GDM1 (cell line): ENCODE data around the gene GAPT.
A peak's percentile ranks its signal among the peaks of the same experiment; 100 is the strongest.
"Not testable (repeated sequence)": the region's sequence is repeated elsewhere in the genome, so short reads cannot be mapped to it uniquely, and the experiment has no call there.

Experiments used
- DNase-seq: peaks from one replicate; lab custom pipeline; 2025; lab: John Stamatoyannopoulos, UW

The GAPT gene

DNA sequence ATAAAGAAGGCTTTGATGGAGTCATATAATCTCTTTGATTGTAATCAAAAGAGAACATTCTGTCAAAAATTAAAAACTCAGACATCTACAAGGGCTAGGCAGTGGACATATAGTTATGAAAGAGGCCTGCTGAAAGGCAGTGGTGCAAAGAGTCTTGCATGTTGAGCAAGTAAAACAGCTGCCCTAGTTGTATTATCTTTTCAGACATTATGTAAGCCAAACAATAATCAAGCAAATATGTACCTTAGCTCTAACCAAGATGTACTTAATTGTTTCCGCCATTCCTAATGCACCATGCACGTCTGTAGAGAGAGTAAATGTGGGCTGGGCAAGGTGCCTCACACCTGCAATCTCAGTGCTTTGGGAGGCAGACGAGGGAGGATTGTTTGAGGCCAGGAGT is 14.3 kb downstream of the GAPT start:
- DNase-seq, result no peak

DNA sequence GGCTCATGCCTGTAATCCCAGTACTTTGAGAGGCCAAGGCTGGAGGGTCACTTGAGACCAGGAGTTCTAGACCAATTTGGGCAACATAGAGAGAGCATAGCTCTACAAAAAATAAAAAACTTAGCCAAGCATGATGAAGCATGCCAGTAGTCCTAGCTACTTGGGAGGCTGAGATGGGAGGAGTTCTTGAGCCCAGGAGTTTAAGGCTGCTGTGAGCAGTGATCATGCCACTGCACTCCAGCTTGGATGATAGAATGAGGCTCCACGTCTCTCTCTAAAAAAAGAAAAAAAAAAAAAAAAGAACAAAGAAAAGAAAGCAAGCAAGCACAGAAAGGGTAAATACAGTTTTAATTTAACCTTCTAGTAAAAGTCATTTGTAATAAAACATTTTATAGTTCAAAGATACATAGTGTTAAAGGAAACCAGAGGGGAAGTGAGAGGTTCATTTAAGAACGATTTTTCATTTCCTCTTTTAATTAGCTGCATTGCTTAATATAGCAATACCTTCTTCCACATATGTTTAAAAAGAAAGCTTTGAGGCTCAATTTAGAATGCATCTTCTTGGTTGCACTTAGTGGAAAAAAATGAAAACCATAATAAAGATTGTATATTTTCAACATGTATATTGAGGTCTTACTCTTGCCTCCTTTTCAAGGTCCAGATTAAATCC is 14.9 kb downstream of the GAPT start:
- DNase-seq, result no peak

DNA sequence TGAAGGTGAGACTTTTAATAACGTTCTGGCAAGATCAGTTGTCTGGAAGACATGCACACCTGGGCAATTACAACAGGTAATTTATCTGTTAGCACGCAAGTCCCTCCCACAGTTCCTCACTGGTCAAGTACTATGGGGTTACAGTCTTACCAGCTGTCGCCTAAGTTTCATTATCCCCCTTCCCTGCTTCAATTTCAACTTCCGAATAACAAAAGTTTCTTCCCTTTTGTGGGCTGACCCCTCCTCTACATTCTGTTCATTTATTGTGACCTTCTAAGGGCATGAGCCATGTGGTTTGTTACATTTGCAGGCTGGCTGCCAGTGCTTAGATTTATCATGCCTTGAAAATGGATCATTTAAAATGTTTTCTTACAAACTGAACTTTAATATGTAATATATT is 16.5 kb downstream of the GAPT start:
- no peak for DNase-seq

DNA sequence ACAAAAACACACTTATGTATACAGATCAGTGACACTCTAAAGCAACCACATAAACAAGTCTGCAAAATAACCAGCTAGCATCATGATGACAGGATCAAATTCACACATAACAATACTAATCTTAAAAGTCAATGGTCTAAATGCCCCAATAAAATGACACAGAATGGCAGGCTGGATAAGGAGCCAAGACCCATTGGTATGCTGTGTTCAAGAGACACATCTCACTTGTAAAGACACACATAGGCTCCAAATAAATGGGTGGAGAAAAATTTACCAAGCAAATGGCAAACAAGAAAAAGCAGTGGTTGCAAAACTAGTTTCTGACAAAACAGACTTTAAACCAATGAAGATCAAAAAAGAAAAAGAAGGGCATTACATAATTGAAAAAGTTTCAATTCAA is 26.0 kb downstream of the GAPT start:
- no peak for DNase-seq

DNA sequence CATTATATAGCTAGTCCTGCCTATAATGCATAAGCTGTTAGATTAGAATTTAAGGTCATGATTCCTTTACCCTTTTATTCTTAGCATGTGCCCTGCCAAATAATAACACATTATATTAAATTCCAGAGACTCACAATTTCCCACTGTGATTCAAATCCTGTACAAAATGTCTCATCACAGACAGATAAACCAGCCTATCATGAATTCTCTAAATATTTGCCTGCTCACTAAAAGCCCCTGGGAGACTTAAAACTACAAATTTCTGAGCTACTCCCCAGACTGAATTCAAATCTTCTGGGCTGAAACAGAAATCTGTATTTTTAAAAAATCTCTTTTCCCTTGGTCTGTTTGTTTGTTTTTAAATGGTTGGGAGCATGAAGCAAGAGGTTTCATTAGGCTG is 32.7 kb downstream of the GAPT start:
- no peak for DNase-seq

DNA sequence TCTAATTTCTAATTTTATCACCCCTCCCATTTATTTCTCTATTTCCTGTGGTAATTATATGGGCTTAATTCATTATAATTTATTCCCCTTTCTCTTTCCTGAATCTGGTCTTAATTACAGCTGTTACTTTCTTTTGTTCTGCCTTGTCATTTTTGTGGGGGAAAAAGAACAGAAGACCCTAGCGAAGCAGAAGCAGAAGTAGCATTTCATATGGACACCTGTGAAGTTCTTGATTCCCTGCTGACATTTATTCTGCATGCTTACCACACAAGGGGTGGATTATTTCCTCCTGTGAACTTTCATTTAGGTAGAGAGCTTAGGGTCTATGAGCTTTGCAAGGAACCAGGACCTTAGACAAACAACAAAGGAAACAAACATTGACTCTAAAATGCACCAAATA is 33.3 kb downstream of the GAPT start:
- DNase-seq, result no peak

DNA sequence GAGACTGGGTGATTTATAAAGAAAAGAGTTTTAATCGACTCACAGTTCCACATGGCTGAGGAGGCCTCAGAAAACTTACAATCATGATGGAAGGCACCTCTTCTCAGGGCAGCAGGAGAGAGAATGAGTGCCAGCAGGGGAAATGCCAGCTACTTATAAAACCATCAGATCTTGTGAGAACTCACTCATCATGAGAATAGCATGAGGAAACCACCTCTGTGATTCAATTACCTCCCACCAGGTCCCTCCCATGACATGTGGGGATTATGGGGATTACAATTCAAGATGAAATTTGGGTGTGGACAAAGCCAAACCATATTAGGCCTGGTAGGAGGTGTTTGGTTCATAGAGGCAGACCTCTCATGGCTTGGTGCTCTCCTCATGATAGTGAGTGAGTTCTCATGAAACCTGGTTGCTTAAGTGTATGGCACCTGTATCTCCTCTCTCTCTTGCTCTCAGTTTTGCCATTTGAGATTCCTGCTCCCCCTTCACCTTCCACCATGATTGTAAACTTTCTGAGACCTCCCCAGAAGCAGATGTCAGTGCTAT is 39.8 kb downstream of the GAPT start:
- no peak for DNase-seq

DNA sequence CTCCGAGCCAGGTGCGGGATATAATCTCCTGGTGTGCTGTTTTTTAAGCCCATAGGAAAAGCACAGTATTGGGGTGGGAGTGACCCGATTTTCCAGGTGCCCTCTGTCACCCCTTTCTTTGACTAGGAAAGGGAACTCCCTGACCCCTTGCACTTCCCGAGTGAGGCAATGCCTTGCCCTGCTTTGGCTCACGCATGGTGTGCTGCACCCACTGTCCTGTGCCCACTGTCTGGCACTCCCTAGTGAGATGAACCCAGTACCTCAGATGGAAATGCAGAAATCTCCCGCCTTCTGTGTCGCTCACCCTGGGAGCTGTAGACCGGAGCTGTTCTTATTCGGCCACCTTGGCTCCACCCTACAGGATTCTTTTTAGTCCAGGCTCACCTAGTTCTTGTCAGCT is 50.7 kb downstream of the GAPT start:
- DNase-seq, result not testable (repeated sequence)

DNA sequence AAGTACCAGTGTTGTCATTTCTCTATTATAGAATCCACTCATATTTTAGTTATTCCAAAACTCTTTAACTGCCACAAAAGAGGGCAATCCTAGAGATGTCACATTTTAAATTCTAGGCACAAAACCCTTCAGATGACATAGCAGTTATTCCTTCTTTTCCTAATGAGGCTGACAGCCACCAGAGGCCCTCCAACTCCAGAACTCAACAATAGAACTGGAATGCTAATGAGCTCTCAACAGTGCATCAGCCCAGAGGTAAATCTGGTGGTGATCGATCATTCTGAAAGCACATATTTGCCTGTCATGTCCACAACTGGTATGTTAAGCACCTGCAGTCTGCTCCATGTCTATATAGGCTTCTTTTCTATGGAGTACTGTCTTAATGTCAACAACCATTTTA is 51.5 kb downstream of the GAPT start:
- DNase-seq, result no peak

DNA sequence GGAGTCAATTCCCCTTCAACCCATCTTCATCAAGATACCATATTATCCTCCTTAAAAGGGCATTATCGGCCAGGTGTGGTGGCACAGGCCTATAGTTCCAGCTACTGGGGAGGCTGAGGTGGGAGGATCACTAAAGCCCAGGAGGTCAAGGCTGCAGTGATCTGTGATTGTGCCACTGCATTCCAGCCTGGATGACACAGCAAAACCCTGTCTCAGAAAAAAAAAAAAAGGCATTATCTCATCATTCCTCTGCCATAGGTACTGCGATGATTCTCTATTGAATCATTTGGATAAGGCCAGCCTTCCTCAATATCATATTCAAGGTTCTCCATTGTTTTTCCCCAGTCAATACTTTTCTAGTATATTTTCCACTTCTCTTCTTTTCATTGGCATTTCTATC is 52.5 kb downstream of the GAPT start:
- no peak for DNase-seq

DNA sequence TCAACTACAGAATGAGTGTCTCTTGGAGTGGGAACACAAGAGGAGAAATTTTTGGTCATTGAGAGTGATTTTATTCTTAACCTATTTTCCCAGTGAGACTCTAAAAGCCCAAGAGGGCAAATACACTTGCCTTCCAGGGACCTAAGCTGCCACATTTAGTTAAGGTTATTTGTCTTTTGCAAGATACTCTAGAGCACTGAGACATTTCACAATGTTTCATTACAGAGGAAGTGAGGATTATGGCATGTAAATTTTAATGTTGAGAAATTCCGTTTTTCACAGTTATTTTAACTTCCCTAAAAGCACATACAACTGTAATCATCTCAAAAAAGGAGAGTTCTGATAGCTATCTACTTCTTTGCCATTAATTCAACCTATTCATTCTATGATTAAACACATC is 53.0 kb downstream of the GAPT start:
- peak; percentile 9 for DNase-seq

DNA sequence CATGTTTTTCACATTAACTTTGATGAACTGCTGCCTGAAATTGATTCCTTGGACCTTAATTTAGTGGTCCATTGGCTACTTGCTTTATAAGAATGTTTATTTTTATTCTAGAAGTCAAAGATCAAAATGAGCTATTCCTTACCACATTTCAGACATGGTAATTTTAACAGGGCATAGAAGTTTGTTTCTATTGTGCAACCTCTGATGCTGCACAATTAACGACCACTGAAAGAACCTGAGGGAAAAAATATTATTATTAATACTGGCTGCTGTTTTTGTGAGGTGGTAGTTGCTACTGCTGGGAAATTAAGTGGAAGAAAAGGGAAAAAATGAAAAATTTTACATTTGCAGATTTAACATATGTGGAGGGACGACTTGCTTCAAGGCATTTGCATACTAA is 53.7 kb downstream of the GAPT start:
- DNase-seq, result no peak

DNA sequence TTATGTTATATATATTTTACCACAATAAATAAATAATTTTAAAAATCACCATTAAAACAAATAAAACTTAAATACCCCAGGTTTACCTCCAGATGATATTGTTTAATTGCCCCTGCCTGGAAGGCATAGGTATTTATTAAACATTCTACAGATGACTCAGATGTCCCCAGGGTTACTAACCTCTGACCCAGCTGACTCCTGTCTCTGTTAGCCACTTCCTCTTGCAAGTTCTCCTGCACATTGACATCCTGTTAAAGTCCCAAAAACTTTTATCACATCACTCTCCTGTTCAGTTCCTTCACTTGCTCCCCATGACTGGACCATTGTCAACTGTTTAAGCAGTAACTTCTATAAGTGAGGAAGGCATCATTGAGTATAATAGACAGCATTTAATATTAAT is 54.7 kb downstream of the GAPT start:
- peak; percentile 55 for DNase-seq
